Measurements from ENCODE around the gene CCNF. TPM values are rescaled to one million over a fixed set of nuclear protein-coding genes. Genes with fewer than 3 reads are reported as not detected.

The CCNF gene
- total RNA-seq, 2 donors from 2014 or later = 59.6 to 64.5 TPM

DNA sequence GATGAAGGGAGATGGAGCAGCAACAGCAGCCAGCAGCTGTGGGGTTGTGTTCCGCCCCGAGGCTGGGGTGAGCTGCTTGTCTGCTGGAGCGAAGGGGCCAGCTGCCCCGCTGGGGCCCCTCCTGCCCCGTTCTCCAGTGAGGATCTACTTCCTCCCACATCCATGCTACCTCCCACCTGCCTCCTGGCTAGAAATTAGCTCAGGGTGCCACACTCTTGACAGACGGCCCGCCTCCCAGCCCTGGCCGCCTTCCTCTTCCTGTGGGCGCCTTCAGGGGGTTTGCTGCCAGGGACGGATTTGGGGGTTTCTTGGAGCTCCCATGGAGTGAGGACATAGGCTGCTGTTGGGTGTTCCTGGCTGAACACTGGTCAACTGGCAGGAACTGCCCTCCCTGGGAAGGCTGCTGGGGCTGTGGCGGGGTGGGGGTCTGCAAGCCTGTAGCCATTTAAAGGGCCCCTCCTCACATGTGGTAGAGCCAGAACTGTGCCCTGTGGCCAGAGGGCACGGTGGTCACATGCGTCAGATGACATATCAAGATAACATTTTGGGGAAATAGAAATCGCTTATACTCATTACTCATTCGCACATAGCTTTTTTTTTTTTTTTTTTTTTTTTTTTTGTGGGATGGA lies 58.8 kb downstream of the CCNF start:
- peaks cover 17% of the 10 kb centered on the region for H3K4me1 Mint-ChIP-seq
- no peaks in the 10 kb centered on the region for H3K27me3 Mint-ChIP-seq
- no peak for ATAC-seq (replicated peaks)
- H3K27ac Mint-ChIP-seq = no peak overlapping the region
- H3K9me3 Mint-ChIP-seq = no peaks in the 10 kb centered on the region
- H3K36me3 Mint-ChIP-seq (ENCODE audit: low read depth) = no peaks in the 10 kb centered on the region
- peak overlapping the region; percentile 76 for H3K4me3 Mint-ChIP-seq

DNA sequence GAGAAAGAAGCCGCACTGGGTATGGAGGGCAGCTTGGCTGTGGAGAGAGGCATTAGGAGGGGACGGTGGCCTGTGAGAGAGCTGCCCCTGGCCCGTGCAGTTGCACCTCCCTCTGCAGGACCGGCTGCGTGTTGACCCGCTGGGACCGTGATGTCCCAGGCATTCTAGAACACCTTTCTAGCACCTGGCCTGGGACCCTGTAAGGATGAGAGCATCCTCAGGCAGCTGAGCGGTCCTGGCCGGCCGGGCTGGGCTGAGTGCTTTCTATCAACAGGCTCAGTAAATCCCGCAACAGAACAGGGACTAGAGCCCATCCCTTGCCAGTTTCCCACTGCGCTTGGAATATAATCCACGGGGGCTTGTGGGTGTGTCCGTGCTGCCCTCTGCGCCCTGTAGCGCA lies 60.3 kb downstream of the CCNF start:
- Mint-ChIP-seq H3K9me3 (no peaks in the 10 kb centered on the region), H3K4me1 (peaks cover 13% of the 10 kb centered on the region), H3K27ac (no peak overlapping the region), H3K36me3 (ENCODE audit: low read depth) (no peaks in the 10 kb centered on the region), H3K4me3 (no peak overlapping the region), H3K27me3 (no peaks in the 10 kb centered on the region)
- no peak for ATAC-seq (replicated peaks)

DNA sequence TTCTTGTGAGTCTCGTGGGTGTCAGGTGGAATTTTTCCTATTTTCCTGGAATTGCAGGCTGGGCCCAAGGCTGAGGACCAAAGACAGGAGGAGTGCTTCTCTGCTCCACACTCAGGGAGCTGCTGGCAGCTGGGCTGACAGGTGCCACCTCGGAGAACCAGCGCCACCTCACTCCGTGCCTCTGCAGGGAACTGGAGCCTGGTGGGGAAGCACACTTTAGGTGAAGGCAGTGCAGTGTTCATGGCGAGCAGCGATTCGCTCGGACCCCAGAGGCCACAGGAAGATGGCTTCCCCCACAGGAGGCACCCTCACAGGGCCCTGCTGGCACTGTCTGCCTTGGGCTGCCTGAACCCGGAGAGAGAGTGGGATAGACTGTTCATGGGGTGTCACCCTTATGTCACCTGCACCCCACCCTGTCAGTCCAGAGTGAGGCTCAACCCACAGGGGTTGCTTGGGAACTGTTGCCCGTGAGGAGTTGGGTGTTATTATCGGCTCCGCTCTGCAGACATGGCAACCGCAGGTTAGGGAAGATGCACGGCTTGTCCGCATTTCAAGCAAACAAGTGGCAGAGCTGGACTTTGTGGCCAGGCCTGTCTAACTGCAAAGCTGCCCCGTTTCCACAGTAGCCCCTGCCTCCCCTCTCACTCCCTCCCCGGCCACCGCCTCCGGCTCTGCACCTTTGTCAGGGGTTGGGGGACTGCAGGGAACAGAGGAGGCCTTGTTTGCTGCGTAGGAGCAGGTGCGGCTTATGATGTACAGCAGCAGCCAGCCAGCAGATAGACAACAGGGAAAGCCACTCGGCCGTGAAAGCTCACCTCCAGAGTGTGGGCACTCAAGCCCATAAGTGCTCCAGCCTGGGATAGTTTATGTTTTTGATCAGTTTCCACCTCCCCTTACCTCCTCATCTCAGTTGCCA lies 61.2 kb downstream of the CCNF start:
- no peak for ATAC-seq (replicated peaks)
- Mint-ChIP-seq H3K27me3 (no peaks in the 10 kb centered on the region), H3K9me3 (no peaks in the 10 kb centered on the region), H3K4me3 (no peak overlapping the region), H3K4me1 (peaks cover 12% of the 10 kb centered on the region), H3K36me3 (ENCODE audit: low read depth) (no peaks in the 10 kb centered on the region), H3K27ac (no peak overlapping the region)

DNA sequence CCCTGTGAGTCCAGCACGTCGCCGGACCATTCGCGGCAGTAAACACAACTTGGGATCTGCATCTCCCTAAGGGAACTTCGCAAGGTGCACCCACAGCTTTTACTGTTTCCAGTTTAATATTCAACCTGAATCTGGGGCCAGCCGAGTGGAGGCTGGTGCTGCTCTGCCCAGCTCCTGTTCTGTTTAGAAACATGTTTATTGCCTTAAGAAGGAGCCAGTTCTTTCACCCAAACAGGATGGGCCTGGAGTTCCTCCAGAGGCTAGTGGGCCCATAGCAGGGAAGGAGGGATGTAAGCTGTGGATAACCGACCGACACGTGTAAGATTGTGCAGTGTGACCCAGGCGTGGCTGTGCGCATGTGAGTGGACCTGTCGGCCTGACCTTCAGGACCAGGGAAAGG lies 63.0 kb downstream of the CCNF start:
- ATAC-seq (replicated peaks) = no peak
- H3K9me3 Mint-ChIP-seq = no peaks in the 10 kb centered on the region
- no peak overlapping the region for H3K4me3 Mint-ChIP-seq
- no peaks in the 10 kb centered on the region for H3K27me3 Mint-ChIP-seq
- H3K27ac Mint-ChIP-seq = no peak overlapping the region
- H3K36me3 Mint-ChIP-seq (ENCODE audit: low read depth) = peaks cover 1% of the 10 kb centered on the region
- peaks cover 4% of the 10 kb centered on the region for H3K4me1 Mint-ChIP-seq

DNA sequence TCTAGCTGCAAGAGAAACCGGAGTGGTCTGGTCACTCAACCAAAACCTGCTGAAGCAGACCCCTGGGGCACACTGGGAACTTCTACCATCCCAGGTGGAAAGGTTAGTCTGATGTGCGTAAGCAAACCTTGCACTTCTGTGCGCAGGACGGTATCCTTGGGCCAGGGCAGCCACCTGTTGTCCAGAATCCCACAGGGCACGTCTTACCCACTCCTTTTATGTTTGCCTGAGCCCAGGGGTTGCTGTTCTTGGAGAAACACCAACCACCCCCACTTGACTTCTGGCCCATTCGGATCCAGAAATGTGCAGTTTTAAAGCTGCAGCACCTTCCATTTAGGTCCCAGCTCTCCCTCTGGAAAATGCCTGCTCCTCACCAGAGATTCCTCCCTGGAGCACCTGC lies 64.4 kb downstream of the CCNF start:
- no peaks in the 10 kb centered on the region for H3K27me3 Mint-ChIP-seq
- no peaks in the 10 kb centered on the region for H3K4me1 Mint-ChIP-seq
- no peaks in the 10 kb centered on the region for H3K9me3 Mint-ChIP-seq
- no peak for ATAC-seq (replicated peaks)
- H3K4me3 Mint-ChIP-seq = no peak overlapping the region
- H3K27ac Mint-ChIP-seq = no peak overlapping the region
- peaks cover 9% of the 10 kb centered on the region for H3K36me3 Mint-ChIP-seq (ENCODE audit: low read depth)

DNA sequence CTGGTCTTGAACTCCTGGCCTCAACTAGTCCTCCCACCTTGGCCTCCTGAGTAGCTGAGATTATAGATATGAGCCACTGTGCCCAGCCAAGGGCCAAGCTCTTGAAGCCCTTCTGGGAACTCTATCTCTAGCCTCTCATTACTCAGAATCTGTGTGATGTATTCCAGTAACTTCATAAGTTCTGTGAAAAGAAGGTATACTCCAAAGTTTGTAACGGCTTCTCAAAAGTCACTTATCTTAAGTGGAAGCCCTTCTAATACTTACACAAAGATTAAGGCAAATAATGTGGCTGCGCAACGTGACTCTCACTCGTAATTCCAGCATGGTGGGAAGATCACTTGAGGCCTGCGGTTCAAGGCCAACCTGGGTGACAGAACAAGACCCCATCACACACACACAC lies 65.4 kb downstream of the CCNF start:
- Mint-ChIP-seq H3K36me3 (ENCODE audit: low read depth) (peaks cover 9% of the 10 kb centered on the region), H3K27me3 (no peaks in the 10 kb centered on the region), H3K9me3 (no peaks in the 10 kb centered on the region), H3K4me3 (no peak overlapping the region), H3K4me1 (no peaks in the 10 kb centered on the region), H3K27ac (no peak overlapping the region)
- no peak for ATAC-seq (replicated peaks)

DNA sequence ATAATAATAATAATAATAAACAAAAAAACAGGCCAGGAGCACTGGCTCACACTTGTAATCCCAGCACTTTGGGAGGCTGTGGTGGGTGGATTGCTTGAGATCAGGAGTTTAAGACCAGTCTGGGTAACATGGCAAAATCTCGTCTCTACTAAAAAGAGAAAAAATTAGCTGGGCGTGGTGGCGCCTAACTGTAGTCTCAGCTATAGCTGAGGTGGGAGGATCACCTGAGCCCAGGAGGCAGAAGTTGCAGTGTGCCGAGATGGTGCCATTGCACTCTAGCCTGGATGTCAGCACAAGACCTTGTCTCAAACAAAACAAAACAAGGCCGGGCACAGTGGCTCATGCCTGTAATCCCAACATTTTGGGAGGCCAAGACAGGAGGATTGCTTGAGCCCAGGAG lies 65.8 kb downstream of the CCNF start:
- ATAC-seq (replicated peaks) = no peak
- no peak overlapping the region for H3K27ac Mint-ChIP-seq
- peaks cover 9% of the 10 kb centered on the region for H3K36me3 Mint-ChIP-seq (ENCODE audit: low read depth)
- H3K27me3 Mint-ChIP-seq = no peaks in the 10 kb centered on the region
- no peaks in the 10 kb centered on the region for H3K4me1 Mint-ChIP-seq
- H3K9me3 Mint-ChIP-seq = no peaks in the 10 kb centered on the region
- H3K4me3 Mint-ChIP-seq = no peak overlapping the region

DNA sequence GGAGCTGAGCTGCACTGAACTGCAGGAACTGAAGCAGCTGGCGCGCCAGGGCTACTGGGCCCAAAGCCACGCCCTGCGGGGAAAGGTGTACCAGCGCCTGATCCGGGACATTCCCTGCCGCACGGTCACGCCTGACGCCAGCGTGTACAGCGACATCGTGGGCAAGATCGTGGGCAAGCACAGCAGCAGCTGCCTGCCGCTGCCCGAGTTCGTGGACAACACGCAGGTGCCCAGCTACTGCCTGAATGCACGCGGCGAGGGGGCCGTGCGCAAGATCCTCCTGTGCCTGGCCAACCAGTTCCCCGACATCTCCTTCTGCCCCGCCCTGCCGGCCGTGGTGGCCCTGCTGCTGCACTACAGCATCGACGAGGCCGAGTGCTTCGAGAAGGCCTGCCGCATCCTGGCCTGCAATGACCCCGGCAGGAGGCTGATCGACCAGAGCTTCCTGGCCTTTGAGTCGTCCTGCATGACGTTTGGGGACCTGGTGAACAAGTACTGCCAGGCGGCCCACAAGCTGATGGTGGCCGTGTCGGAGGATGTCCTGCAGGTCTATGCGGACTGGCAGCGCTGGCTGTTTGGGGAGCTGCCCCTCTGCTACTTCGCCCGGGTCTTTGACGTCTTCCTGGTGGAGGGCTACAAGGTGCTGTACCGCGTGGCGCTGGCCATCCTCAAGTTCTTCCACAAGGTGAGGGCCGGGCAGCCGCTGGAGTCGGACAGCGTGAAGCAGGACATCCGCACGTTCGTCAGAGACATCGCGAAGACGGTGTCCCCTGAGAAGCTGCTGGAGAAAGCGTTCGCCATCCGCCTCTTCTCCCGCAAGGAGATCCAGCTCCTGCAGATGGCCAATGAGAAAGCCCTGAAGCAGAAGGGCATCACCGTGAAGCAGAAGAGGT lies 67.2 kb downstream of the CCNF start:
- Mint-ChIP-seq H3K36me3 (ENCODE audit: low read depth) (peaks cover 9% of the 10 kb centered on the region), H3K9me3 (no peaks in the 10 kb centered on the region), H3K4me3 (no peak overlapping the region), H3K27ac (no peak overlapping the region), H3K4me1 (no peaks in the 10 kb centered on the region), H3K27me3 (no peaks in the 10 kb centered on the region)
- no peak for ATAC-seq (replicated peaks)

DNA sequence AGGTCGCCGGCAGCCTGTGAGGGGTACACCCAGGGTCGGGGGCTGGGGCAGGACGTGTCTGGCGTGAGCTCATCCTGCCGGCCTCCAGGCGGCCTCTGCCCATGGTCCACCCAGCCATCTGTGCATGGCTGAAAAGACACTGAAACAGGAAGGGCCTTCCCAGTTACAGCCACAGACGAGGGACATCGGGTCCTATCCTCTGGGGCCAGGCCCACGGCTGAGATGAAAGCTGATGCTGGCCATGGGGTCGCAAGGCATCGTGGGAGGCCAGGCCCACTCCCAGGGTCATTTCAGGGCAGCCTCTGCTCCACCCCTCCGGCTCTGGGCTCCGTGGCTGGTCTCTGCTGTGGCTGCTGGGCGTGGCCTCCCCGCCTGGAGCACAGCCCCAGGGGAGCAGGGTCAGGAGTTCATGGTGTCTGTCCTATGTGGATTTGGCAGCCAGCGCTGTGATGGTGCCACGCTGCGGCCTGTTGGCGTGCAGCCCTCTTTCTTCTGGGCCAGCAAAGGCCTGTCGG lies 67.9 kb downstream of the CCNF start:
- Mint-ChIP-seq H3K4me3 (no peak overlapping the region), H3K9me3 (no peaks in the 10 kb centered on the region), H3K27ac (no peak overlapping the region), H3K27me3 (no peaks in the 10 kb centered on the region), H3K36me3 (ENCODE audit: low read depth) (peaks cover 9% of the 10 kb centered on the region), H3K4me1 (no peaks in the 10 kb centered on the region)
- ATAC-seq (replicated peaks) = no peak

DNA sequence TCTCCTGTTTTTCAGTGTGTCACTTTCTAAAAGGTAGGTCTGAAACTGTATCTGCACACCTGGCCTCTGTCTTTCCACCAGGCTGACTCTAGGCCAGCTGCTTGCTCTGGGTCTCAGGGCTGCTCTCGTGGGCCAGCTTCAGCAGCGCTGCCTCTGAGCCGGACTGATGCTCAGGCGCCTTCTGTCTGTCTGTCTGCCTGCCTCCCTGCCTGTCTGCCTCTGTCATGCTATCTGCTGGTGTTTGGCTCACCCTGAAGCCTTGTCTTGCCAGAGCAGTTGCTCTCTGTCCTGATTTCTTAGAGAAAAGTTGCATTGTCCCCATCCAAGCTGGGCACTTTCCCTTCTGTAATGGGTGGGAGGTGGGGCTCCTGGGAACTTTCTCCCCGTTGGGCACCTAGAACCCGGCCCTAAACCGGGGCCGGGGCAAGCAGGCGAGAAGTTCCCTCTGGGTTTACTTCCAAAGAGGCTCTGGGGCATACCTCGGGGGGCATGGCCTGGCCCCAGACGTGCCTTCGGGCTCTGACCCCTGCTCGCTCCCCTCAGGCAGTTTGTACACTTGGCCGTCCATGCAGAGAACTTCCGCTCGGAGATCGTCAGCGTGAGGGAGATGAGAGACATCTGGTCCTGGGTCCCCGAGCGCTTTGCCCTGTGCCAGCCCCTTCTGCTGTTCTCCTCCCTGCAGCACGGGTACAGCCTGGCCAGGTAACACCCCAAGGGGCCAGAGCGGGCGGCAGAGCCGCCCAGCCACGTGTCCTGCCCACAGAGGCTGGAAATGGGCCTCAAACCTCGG lies 68.6 kb downstream of the CCNF start:
- ATAC-seq (replicated peaks) = no peak
- H3K27ac Mint-ChIP-seq = no peak overlapping the region
- no peaks in the 10 kb centered on the region for H3K27me3 Mint-ChIP-seq
- H3K36me3 Mint-ChIP-seq (ENCODE audit: low read depth) = peaks cover 9% of the 10 kb centered on the region
- H3K9me3 Mint-ChIP-seq = no peaks in the 10 kb centered on the region
- no peak overlapping the region for H3K4me3 Mint-ChIP-seq
- no peaks in the 10 kb centered on the region for H3K4me1 Mint-ChIP-seq

DNA sequence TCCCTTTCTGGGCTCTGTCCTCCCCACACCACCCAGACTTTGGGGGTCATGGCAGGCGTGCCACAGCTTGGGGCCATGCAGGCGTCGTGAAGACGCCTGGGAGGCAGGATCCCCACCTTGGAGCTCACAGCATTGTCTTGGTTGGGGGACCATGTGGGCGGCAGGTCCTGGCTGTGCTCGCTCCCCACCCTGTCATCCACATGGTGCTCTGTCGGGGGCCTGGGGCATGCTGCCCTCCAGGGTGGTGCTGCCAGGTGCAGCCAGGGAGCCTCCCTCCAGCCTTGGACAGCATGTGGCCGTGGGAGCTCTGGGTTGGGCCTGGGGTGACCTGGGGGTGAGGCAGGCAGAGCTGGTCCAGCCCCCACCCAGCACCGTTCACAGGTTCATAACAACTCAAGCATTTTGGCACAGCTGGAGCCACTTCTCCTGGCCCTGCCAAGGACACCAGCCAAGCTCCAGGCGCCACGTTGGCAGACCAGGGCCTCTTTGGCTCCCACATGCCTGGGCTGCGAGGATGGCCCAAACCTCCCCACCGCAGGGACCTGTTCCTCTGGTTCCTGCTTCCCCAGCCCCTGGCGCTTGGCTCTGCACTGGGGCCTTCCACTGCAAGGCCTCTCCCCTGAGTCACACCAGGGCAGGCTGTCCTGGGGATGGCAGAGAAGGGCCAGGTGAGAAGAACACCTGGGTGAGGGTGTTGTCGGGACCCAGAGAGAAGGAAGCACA lies 69.4 kb downstream of the CCNF start:
- Mint-ChIP-seq H3K27ac (no peak overlapping the region), H3K4me3 (no peak overlapping the region), H3K9me3 (no peaks in the 10 kb centered on the region), H3K36me3 (ENCODE audit: low read depth) (peaks cover 9% of the 10 kb centered on the region), H3K4me1 (no peaks in the 10 kb centered on the region), H3K27me3 (no peaks in the 10 kb centered on the region)
- no peak for ATAC-seq (replicated peaks)

DNA sequence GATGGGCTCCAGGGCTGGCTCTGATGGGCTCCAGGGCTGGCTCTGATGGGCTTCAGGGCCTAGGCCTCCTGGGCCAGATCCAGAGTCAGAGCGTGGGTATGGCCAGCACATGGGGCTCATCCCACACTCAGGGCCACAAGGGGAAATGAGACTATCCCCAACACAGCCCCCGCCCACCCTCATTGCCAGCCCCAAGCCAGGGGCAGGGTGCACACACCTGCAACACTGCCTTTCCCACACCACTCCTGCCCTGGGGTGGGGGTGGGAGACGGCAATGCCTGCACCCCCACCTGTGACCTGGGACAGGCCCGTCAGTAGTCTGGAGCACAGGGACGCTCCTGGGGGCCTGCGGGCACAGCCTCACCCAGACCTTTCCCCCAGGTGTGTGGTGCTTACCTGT lies 70.2 kb downstream of the CCNF start:
- ATAC-seq (replicated peaks) = no peak
- Mint-ChIP-seq H3K9me3 (no peaks in the 10 kb centered on the region), H3K27me3 (no peaks in the 10 kb centered on the region), H3K36me3 (ENCODE audit: low read depth) (peaks cover 9% of the 10 kb centered on the region), H3K4me3 (no peak overlapping the region), H3K4me1 (no peaks in the 10 kb centered on the region), H3K27ac (no peak overlapping the region)

DNA sequence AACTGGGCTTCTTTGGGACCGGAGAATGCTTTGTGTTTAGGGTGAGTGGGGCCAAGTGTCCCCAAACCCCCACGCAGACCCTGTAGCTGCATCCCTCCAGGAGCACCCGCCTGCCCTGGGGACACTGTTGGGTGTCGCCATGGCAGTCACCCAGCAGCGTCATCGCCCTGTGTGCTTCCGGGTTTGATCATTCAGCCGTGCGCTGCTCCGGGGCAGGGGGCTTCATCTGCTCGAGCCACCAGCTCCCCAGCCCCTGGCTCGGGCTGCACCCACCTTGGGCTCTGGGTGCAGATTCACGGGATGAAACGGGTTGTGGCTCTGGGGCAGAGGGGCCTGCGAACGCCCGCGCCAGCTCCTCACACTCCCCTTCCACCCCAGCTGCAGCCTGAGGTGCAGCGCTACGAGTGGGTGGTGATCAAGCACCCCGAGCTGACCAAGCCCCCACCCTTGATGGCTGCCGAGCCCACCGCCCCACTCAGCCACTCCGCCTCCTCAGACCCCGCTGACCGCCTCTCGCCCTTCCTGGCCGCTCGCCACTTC lies 70.7 kb downstream of the CCNF start:
- H3K27me3 Mint-ChIP-seq = no peaks in the 10 kb centered on the region
- H3K4me1 Mint-ChIP-seq = no peaks in the 10 kb centered on the region
- H3K36me3 Mint-ChIP-seq (ENCODE audit: low read depth) = peaks cover 9% of the 10 kb centered on the region
- H3K4me3 Mint-ChIP-seq = no peak overlapping the region
- H3K27ac Mint-ChIP-seq = no peak overlapping the region
- H3K9me3 Mint-ChIP-seq = no peaks in the 10 kb centered on the region
- no peak for ATAC-seq (replicated peaks)

Data from activated T-helper 17 cell treated with anti-CD3 and anti-CD28 coated beads, Interleukin-2, amount 50 U/mL, for 72 hours (primary cell).